NCI-H2081 (cell line): ENCODE data around the gene DYNLT3.
A peak's percentile ranks its signal among the peaks of the same experiment; 100 is the strongest.

Source experiments
- DNase-seq, 2 experiments: peaks; one replicate each; lab custom pipeline; 2025; lab: John Stamatoyannopoulos, UW

DYNLT3 gene, protein sequence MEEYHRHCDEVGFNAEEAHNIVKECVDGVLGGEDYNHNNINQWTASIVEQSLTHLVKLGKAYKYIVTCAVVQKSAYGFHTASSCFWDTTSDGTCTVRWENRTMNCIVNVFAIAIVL

DNA sequence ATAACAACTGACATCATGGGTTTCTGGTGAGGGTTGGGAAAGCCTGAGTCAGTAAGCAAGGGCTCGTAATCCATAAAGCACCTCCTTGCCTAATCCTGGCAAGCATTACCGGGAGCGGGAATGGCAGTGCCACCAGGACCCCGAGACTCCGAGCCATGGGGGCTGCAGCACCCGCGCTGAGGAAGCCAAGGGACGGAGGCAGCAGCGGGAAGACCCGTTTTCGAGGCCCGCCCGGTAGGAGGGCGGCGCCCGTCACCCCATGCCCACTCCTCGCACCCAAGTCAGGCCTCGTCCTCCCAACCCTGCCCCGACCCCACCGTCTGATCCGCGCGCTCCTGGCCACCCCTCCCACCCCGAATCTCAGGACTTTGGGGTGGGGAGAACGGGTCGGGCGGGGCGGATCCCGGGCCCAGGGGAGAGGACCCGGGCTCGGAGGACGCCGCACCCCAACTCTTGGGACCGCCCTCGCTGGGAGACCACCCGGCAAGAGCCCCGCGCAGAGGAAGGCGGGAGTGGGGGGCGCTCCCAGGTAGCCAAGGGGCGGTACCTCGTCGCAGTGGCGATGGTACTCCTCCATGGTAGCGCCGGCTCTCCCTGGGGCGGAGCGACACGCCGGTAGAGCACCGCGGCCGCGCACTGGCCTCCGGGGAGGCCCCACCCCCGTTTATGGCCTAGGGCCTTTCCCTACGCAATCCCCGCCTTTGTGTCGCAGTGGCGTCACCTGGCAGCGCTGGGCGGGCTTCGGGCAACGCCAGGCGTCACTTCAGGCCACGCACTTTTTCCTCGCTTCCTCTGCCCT is at the start of gene DYNLT3:
TSS of gene DYNLT3 (minus strand) at position 638 of the 799 bp plus-strand sequence. CDS start at position 577, 61 bp downstream.
- peak; percentile 87 to 94 for DNase-seq

DNA sequence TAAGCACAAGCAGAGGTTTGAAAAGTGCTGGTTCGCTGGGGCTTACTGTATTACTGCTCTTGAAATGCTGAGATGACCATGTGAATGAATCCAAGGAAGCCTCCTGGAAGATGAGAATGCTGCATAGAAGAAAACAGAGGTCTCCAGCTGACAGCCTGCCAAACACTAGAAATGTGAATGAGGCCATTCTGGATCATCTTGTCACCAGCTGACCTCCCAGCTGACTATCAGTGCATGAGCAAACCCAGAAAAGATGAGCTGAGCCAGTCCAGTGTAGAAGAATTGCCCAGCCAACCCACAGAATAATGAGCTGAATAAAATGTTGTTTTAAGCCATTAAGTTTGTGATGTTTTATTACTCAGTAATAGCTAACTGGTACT is 49.1 kb upstream of the DYNLT3 start:
- DNase-seq: no peak

DNA sequence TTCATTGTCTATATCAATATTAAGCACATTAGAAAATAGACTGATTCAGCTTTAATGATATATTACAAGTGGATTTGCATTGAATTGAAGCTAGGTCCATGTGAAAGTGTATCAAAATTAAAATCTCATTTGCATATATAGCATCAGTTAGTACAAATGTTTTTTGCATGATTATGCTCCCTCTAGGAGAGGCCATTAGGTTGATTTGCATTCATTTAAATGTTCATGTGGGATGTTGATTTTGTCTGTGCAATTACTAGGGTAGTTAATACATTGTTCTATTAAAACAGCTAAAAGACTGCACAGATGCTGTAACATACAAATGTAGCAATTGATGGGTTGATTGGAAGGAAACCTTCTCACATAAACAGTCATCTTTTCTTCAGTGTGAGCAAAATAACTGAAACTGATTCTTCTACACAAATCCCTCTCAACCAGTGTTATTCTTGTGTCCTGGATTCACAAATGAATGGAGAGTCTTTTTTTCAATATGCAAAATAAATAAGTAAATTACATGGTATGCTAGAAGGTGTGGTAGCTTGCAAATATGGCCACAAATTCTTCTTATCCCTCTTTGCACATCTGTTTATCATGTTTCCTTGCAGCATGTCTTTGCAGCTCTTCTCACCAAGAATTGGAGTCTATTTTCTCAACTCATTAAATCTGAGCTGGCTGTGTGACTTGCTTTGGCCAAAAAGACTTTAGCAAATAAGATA is 48.6 kb upstream of the DYNLT3 start:
- DNase-seq: no peak

DNA sequence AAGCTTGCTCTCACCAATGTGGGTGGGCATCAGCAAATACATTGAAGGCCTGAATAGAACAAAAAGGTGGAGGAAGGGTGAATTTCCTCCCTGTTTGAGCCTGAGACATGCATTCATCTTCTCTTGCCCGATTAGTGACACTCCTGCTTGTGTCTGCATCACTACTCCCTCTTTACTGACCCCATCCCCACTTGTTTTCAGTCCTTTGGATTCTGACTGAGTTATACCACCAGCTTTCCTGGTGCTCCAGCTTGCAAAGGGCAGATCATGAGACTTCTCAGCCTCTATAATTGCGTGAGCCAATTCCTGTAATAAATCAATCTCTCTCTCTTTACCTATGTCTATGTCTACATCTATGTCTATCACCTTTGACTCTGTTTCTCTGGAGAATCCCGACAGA is 47.4 kb upstream of the DYNLT3 start:
- no peak for DNase-seq

DNA sequence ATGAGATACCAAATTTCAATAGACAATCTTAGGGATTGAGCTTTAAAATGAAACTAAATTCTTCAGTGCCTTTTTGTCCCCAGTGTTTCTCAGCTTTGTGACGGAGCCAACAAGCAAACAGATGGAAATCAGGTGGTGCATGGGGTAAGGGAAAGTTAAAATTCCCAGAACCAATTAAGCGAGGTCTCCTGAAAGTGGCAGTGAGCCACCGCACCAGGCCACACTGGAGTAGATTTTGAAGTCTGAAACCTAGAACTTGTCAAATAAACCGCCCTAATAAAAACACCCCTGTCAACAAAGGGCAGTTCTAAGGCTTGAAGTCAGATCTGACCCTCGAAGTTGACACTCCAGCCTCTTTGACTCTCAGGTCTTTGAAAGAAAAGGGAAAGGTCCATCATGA is 40.6 kb upstream of the DYNLT3 start:
- no peak for DNase-seq

DNA sequence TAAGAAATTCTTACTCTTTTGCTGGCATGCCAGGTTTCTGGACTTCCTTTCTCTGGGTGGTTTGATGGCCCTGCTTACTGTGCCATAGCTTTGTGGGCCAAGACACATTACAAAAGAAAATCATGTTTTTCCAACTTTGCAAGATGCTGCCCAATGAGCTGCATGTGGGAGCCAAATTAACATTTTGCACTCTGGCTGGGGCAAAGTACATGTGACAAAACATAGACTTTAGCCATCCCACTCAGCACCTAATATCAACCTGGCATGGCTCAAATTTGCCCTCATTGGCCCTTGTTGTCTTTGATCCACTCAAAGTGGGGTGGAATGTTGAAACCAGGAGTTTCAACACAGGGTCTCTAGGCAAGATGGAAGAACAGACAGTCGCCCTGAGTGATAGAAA is 40.0 kb upstream of the DYNLT3 start:
- DNase-seq: no peak

DNA sequence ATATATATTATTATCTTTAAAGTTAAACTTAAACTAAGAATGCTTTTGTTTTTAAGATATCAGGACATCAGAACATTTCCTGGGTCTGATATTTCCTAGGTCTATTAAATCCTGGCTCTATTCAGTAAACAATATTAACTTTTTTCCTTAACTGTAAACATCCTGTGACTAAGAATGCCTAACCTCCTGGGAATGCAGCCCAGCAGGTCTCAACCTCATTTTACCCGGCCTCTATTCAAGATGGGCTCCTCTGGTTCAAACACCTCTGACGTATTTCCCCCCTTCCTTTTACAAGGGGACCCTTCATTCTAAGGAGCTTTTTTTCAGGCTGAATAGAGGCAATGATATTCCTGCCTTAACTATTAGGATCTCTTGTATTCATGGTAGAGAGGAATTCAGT is 35.8 kb upstream of the DYNLT3 start:
- DNase-seq: no peak

DNA sequence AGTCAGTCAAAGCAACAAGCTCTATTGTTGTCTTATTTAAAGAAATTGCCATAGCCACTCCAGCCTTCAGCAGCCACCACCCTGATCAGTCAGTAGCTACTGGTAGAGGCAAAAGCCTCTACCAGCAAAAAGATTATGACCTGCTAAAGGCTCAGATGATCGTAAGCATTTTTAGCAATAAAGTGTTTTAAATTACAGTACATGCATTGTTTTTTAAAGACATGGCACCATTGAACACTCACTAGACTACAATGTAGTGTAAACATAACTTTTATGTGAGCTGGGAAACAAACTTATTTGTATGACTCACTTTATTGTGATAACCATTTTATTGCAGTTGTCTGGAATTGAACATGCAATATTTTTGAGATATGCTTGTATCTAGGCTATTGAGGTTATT is 32.3 kb upstream of the DYNLT3 start:
- no peak for DNase-seq

DNA sequence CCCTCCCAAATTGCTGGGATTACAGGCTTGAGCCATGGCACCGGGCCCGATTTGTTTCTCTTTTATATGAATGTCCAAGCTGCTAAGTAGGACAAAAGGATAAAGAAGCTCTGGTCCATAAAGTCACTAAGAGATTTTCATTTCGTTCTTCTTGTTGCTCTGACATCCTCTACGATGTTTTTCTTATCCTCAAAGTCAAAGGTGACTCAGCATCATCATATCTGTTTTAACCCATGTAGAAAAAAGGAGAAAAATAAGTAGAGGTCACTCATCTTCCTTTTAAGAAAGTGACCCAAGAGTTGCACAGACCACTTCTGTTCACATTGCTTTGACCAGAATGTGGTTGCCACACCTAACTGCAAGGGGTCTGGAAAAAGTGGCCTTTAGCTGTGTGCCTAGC is 29.3 kb upstream of the DYNLT3 start:
- no peak for DNase-seq

DNA sequence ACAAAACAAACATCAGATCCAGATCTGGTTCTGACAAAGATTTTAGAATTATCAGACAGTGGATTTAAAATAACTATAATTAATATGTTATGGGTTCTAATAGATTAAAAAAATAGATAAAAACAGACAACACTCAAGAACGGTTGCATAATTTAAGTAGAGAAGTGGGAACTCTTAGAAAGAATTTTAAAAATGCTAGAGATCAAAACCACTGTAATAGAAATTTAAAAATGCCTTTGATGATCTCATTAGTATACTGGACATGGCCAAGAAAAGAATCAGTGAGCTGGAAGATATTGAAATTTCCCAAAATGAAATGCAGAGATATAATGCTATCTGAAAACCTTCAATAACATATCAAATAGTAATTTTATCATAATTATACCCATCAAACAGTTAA is 28.3 kb upstream of the DYNLT3 start:
- DNase-seq: no peak

DNA sequence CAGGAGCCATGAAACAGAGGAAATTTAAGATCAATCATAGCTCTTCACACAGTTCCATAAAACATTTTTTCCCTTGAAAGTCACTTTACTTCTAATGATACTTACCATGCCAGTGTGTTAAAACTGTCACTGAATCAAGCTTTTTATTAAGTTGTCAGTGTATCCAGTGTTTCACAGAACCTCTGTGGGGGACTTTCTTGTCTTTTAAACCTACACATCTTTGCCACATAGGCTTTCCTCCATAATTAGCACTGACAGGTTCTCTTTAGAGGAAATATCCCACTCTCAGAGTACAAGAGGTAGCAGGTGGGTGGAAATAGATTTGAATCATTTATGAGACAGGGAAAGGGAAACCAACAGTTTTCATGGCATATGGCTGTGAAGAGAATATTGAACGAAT is 25.8 kb upstream of the DYNLT3 start:
- DNase-seq: no peak

DNA sequence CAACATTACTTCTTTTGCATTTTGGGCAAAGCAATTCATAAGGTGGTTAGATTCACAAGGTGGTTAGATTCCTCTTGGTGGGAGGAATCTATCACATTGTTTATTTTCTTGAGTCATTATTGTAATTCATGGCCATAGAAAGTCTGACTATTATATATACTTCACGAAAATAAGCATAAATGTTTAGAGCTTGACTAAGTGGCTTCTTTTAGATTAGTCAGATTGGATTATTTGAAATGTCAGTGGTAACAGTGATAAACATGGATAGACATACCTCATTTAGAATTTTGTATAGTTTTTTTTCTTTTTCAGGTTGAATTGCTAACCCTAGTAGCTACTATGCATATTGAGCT is 24.9 kb upstream of the DYNLT3 start:
- DNase-seq: no peak

DNA sequence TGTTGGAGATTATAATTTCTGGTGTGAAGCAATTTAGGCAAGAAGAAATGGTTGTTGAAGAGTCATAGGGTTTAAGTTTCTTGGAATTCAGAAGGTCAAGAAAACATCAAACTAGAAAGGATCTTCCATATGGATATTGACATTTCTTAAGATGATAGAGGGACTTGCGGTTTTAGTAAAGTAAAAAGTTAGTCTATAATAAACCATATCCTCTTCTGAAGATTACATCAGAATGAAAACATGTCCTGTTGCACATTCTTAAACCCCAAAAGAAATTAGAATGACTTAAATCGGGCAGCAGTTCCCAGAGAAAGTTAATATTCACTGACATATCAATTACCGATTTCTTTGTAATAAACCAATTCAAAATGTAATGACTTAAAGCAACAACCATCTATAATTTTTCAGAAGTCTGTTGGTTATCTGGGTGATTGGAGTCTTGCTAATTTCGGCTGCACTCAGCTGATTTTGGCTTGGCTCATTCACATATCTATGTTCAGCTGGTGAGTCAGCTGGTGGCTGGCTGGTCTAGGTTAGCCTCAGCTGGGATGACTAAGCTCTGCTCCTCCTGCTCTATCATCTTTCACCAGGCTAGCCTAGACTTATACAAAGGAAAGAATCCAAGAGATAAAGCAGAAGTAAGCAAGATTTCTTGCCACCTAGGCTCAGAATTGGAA is 24.4 kb upstream of the DYNLT3 start:
- no peak for DNase-seq

DNA sequence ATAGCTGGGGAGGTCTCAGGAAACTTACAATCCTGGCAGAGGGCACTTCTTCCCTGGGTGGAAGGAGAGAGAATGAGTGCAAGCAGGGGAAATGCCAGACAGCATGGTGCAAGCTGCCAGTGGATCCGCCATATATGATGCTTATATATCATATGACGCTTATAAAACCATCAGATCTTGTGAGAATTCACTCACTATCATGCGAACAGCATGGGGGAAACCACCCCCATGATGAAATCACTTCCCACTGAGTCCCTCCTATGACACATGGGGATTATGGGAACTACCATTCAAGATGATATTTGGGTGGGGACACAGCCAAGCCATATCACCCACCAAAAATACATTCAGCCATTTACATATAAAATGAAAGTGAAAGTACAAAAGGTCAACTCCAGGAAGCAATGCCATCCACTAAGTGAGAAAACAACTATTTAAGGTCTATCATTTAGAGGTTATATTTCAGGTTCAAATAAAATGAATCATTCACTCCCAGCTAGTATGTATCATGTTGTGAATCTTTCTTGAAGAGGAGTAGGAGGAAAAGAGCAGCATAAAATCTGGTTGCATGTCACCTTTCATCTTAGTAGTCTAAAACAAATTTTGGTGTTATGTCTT is 20.3 kb upstream of the DYNLT3 start:
- DNase-seq: no peak

DNA sequence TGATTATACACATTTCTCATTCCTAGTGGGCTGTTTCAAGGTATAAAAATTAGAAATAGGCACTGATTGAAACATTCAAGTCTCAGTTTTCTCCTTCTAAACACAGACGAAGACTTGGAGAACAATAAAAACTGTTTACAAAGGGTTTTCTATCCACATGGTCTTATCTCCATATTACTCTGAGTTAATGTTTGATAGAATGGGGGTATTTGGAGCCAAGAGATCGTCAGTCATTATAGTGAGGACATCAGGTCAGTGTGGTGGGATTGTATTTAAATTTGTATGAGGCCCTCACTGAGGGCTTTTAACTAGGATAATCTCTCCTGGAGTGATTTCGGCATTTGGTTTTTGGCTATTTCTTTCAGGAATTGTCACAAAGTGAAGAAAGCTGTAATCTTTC is 16.4 kb upstream of the DYNLT3 start:
- DNase-seq: no peak

DNA sequence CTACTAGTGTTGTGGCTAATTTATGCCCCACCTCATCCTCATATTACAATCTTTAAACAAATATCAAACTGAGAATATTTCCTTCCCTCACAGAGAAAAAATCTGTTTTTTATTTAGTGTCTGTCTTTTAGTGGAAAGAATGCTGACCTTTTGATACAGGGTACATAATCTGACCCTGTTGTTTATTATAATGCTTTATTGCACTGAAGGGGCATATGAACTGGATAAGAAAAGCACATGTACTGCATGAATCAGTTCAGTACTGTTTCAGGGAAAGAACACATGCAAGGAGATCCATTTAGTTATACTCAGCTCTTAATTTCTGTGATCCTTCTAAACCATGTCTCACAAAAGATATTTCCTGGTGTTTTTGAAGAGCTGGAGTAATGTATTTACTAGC is 15.5 kb upstream of the DYNLT3 start:
- no peak for DNase-seq

DNA sequence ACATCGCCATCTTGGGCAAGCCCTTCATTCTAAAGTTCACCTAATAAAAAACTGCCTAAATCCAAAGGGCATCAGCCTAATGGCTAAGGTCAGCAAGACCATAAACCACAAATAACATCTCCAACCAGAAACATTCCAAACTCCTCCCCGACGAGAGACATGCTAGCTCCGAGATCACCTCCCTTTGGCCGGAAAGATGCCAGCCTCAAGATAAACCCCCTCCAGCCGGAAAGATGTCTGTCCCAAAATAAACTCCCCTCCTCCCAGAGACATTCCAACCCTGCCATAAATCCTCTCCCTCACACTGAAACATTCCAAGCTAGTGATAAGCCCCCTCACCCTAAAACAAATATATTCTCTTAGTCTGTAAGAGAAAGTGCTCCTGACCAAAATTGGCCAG is 13.3 kb upstream of the DYNLT3 start:
- no peak for DNase-seq

DNA sequence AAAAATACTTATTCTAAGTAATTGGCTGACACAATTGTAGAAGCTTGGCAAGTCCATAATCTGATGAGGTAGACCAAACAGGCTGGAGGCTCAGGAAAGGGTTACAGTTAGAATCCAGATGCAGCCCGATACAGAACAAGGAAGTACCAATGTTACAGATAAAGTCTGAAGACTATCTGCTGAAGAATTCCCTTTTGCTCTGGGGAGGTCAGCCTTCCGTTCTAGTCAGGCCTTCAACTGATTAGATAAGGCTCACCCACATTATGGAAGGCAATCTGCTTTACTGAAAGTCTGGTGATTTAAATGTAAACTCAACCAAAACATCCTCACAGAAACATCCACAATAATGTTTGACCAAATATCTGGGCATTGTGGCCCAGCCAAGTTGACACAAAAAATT is 7.4 kb upstream of the DYNLT3 start:
- DNase-seq: no peak

DNA sequence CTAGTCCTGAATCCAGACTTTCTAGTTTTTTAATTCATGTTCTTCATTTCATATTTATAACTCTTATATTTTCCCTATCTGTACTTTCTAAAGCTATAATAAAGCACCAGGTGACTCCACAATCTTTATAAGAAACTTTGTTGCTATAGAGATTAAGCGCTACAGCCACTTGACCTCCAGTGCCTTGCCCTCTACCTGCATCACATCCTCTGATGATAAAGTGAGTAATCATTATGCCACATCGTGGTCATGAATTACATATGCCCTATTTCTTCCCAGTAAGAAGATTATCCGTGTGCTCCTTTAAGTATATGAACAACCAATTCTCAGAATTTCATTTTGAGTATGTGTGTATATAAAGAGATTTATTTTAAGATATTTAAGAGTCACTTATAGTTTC is 6.8 kb upstream of the DYNLT3 start:
- no peak for DNase-seq

DNA sequence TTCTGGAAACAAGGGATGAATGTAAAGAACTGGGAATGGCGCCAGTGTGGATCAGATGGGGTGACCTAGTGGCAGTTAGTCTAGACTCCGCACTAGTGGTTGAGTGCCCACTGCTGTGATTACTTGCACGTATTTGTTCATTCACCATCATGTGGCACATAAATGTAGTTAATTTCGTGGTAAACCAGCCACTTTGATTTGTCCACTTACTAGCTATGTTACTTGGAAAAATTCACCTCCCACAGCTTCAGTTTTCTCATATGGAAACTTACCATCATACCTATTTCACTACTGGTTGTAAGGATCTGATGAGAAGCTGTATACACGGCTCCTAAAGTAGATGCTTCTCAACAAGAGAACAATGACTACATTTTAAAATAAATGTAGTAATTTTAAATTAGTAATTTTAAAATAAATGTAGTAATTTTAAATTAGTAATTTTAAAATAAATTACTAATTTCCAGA is 394 bp upstream of the DYNLT3 start:
- no peak for DNase-seq

DNA sequence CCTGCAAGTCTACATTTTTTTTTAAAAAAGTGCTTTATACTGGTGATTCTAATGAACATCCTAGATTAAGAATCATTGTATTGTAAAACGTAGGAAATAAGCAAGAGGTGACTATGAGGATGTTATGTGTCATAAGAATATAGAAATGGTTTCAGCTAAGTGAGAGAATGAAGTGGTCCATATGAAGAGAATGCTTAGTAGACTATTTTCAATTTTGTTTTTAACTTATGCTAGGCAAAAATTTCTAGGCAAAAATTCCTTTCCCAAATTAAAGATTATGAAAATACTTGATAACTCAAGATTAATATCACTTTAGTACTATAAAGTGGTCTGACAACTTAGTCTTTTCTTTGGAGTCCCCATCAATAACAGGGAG is 825 bp downstream of the DYNLT3 start:
- DNase-seq: no peak

DNA sequence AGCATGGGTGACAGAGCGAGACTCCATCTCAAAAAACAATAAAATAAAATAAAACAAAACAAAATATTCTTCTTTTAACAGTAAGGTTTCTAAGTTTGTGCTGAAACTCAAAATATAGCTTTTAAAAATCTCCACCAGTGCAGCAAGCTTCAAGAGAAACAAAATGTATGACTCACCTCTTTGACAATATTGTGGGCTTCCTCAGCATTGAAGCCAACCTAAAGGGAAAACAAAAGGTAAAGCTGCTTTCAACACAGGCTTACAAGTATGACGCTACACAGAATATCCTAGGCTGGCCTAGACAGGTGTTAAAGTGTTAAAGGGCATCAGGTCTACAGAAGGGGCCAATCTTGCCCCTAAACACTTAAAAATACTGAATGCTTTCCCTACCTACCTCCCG is 1.2 kb downstream of the DYNLT3 start:
- DNase-seq: no peak

DNA sequence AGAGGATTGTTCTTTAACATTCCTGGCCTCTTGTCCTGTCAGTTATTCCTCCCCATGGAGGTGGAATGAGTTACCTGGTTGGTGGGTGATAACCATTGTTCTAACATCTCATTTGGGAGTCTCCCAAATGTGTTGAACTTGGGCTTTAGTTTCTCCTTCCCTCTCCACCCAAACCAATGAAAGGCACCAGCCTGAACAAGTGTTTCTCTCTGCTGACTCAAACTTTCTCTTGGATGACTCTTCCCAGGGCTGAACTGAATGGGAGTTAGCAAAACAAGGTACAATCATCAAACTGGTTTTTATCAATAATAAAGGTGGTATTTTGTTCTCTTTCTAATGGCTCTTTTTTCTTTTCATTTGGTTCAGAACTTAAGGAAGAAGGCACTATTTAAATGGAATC is 2.7 kb downstream of the DYNLT3 start:
- no peak for DNase-seq
